GM19351 (cell line): Measurements from ENCODE around the gene IGF2R.
A peak's percentile ranks its signal among the peaks of the same experiment; 100 is the strongest.

Source experiments
- ATAC-seq: cut with Tn5 transposase; IDR thresholded peaks from one replicate; pipeline ENCODE4 v1.9.1; 2021; ENCODE audit warnings: mild to moderate bottlenecking, moderate library complexity; ENCODE audit not compliant: unreplicated experiment

IGF2R gene

DNA sequence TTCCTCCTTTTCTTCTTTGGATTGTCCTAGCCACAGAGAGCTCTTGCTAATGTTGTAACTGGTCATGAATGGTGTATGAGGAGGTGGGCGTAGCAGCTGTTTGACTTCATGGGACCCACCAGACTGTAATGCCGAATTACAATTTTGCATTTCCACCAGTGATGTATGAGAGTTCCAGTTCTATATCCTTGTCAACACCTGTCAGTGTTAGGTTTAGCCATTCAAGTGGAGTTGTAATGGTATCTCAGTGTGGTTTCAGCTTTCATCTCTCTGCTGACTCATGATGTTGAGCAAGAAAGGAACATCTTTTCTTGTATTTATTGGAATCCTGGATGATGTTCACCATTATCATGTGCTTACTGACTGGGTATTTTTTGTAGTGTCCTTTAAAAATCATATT is 5.1 kb downstream of the IGF2R start:
- ATAC-seq: peak; percentile 36

DNA sequence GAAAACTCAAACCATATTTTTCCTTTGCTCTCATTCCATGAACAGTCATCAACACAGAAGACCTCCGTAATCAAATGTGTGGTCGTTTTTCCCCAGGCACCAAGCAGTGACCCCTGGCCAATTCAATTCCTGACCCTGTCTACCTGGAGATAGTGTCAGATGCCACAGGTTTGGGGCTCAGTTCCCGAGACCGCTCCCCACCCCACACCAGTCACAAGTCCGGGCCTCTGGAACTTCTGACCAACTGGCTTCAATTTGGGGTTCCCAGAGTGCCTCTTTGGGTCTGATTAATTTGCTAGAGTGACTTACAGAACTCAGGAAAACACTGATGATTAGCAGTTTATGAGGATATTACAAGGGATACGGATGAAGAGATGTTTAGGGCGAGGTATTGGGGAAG is 6.0 kb downstream of the IGF2R start:
- no peak for ATAC-seq

DNA sequence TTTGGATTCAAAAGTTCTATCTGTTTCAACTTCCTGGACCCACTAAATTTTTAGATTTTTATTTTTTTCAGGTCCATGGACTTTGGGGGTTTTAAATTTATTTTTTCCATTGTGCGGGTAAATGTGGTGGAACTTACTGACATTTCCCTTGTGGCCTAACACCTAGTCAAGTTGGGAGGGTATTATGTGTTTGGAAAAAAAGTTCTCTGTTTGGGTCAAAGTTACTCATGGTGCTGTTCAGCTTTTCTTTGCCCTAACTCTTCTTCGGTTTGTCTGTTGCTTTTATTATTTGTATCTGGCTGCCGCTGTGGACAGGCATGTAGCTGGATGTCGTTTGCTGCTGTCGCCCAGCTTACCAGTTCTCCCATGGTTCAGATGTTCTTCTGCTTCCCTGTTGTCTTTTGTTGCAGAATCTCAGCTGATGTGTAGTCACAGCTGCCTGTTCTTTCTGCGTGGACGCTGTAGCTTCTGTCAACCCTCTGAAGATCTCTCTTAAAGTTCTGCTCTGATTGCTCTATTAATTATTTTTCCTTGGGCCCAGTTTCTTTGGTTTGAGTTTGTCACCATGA is 7.9 kb downstream of the IGF2R start:
- ATAC-seq: no peak

DNA sequence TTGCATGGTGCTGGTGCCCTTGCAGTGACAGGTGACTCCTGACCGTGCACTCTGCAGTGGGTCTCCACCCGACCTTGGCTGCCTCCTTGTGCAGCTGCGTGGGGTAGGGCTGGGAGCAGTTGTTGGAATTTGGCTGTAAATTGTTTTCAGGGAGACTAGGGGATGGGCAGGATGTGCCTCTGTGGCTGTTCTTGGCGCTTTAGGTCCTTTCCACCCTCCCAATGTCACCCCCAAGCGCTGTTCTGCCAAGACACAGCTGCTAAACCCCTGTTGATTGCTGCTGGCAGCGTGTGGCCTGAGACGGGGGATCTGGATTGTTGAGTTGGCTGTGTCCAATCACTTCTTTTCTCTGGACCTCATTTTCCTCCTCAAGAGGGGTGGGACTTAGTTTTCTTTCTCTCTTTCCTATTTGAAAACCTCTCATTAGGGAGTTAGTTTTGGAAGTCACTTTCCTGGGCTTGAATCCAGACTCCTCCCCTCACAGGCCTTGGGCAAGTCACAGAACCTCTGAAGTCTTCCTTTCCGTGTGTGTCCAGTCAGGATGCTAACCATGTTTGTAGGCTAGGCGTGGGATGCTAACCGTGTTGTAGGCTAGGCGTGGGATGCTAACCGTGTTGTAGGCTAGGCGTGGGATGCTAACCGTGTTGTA is 8.5 kb downstream of the IGF2R start:
- no peak for ATAC-seq

DNA sequence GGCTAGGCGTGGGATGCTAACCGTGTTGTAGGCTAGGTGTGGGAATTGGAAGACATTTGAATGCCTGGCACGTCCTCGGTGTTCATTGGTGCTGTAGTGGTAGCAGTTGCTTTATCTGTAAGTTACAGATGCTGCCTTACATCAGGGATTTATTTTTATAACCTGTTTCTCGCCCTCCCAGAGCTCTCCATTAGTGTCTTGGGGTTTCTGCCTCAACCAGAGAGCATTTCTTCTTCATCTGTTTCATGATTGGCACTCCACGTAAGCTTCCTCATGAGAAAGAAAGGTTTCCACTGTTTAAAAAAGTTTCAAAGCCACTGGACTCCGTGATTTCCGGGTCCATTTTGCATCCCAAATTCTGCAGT is 9.0 kb downstream of the IGF2R start:
- no peak for ATAC-seq

DNA sequence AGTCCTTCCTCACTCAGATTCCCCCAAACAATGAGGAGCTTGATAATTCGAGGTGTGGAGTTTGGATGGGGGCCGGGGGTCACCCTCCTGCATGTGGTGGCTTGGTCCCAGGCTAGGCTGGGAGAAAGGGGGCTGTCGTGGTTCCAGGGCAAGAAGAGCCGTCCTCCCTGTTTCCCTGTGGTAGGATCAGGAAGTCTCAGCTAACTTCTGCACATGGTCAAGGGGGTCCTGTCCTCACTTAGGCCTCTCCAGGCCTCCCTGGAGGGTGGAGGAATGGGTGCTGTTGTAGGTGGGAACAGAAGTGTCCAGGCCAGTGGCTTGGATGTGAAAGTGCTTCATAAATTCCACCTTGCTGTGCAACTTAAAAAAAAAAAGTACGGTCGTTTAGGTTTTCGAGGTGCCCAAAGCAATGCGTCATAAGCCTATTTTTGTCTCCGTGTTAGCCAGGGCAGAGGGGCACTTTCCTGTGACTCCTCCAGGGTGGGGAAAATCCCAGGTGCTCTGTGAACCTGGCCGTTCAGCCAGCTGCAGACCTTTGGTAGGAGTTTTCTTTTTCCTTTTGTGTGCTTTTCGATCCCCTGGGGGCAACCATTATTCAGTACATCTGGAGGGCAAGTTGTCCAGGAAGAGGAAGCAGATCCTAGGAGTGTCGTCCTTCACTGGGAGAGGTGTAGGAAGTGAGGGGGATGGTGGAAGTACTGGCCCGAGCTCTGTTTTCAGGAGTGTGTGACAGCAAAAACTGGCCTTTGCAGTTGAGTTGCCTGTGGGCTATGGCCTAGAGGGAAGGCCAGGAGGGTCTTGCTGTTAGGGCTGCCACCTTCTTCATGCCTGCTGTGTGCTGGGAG is 9.6 kb downstream of the IGF2R start:
- ATAC-seq: peak; percentile 20

DNA sequence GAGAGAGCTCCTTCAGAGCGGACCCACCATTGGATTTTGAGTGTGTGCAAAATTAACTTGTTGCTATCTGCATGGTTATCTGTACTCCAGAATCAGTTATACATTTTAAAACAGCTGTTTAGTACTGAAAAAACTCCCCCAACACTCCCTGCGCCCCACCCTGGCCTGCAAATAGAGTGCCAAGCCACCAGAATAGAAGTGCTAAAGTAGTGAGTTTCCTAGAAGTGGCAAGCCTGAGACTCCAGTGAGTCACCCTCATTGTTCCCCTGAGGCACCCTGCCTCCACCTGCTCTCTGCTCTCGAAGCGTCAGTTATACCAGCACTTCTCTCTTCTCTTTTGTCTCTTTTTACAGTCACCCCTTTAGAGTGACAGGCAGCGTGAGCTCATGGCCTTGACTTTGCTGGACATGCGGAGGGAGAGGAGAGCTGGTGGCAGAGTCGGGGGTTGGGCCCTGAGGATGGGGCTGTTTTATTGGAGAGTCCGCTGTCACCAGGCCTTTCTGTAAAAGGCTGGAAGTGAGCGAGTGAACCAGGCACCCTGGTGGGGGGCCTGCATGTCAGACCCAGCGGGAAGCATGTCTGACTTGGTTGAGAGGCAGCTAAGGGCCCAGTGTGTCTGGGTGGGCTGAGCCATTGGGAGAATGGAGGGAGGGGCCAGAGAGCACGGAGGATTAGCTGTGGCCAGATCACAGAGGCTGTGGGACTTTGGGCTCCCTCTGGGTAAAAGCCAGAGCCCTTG is 10.4 kb downstream of the IGF2R start:
- ATAC-seq: peak; percentile 61

DNA sequence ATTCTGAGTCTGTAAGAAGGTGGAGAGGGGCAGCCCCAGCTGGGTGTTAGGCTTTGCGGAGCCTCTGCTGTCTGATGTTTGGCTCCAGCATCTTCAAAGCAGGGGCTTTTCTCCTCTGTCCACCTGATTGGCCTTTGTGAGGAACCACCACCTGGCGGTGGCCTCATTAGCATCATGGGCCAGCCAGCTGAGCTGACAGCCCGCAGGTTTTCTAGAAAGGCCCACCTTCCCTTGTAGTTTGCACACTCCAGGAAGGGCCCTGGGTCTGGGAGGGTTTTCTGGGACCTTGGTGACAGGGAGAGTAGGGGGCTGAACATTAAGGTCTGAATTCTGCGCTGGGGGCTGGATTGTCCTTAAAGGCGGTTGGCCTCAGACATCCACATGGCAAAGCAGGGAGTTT is 11.6 kb downstream of the IGF2R start:
- no peak for ATAC-seq

DNA sequence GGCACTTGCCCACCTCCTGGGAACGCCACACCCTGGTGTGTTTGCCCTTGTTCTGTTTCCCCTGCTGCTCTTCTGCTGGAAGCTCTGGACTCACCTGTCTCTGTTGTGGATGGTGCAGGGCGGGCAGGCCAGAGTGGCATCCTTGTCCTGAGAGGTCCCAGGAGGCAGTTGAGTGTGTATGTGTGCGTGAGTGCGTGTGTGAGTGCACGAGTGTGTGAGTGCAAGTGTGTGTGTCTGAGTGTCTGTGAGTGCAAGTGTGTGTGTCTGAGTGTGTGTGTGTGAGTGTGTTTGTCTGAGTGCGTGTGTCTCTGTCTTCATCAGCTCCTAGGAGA is 12.2 kb downstream of the IGF2R start:
- ATAC-seq: no peak

DNA sequence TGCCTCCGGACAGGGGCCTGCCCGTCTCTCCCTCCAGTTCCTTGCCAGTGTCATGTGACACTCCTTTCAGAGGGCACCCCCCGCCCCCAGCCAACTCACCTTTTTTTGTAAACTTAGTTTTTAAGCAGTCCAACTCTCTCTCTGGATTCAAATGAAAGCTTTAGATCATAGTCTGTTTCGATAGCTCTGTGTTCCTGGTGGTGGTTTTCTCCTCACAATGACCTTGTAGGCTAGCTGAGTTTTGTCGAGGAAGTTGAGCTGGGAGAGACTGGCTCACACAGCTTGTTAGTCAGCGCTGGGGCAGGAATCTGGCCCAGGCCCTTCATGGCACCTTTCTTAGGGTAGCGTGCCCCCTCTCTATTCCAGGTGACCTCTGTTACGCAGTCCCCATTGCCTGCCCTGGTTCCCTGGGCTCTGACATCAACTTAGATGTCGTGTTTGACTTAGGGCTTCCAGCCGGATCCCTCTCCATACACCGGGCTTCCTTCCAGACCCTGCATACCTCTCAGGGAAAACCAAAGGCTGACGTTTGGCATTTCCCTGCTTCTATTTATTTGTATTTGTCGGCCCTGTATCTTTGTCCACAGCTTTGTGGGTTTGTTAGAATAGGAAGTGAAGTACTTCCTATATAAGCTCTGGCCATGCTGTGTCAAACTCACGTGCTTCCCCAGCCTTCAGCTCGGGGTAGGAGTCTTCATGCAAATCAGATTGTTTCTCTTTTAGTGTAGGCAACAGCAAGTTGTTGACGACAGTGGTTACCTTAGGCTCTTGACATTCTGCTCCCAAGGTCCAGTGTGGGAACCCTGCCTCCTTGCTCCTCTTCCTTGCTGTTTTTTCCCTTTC is 12.7 kb downstream of the IGF2R start:
- peak; percentile 75 for ATAC-seq

DNA sequence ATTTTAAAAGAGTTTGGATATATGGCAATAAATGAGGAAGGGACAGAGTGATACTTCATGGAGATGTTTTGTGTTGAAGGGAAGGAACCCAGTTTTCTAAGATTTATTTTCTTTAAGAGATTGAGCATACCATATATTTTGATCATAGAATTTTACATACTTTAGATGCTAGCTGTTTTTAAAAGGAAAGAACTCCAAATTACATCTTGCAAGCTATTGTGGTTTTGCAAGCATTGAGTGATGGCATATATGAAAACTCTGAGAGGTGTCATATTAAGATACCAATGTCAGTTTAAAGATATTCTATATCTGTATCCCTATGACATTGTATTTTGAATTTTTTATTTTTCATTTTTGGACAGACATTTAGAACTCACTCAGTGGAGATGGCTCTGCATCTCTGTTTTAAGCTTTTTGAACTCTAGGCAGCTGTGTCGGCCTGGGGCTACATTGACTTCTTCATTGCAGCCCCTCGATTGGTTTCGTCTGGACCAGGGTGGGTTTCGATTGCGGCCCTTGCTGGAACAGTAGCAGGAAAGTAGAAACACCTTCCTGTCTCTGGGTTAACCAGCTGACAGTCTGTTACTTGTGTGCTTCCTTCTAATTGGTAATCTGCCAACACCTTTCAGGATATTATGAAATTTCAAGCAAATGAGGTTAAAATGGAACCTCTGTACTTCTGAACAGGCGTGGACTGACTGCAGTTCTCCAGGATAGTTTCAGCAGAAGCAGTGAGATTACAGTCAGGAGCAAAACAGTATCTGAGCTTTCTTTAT is 14.0 kb downstream of the IGF2R start:
- no peak for ATAC-seq

DNA sequence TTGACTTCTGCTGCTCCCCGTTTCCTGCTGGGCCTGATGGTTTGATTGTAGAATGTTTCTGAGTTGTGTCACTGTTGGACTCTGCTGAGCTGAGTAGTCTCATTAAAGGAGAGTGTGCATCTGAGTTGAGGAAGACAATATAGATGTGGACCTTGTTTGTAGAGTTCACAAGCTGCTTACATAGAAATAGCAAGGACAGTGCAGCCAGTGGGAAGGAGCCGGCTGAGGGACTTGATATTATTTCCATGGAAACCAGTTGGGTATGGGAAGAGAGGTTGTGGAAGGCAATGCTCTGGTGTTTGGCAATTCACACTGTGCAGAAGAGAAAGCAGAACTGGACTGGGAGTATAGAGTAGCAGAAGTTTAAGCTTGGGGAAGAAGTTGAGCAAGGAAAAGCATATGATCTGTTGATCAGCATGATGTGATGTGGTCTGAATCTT is 14.8 kb downstream of the IGF2R start:
- no peak for ATAC-seq

DNA sequence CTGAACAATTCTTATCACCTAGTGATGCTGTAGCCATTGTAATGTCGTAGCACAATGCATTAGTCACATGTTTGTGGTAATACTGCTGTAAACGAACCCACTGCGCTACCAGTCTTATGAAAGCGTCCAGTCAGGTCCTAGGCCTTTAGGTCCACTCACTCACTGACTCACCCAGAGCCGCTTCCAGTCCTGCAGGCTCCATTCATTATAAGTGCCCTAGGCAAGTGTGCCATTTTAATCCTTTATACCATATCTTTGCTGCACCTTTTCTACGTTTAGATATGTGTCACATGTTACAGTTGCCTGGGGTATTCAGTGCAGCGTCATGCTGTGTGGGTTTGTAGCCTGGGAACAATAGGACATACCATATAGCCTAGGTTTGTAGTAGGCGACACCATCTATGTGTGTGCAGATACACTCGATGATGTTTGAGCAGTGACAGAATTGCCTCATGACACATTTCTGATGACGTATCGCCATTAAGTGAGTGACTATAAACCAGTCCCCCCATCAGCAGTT is 15.4 kb downstream of the IGF2R start:
- no peak for ATAC-seq

DNA sequence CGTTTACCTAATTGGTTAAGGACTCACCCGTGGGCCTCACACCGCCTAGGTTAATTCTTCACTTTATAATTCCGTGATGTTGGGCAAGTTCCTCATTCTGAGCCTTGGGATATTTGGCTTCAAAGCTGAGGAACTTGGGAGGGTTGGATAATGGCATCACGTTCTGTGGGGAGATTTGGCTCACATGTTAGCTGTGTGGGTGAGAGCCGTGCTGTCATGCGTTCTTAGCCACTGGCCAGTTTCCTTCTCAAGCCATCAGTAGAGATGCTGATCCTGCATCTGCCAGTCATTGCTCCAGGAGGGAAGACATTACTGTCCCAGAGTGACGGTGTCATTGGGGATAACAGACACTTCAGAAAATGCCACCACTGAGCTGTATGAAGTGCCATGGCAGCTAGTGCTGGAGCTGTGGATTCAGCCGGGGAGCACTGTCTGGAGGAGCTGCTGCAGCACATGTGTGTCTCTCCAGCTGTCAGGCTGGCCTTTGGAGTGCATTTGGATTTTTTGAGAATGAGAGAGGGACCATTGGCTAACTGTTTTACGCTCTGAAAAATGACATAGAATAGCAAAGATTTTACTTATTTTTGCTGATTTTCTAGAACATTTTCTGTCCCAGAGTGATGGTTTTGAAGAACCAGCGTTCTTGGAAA is 16.5 kb downstream of the IGF2R start:
- ATAC-seq: no peak

DNA sequence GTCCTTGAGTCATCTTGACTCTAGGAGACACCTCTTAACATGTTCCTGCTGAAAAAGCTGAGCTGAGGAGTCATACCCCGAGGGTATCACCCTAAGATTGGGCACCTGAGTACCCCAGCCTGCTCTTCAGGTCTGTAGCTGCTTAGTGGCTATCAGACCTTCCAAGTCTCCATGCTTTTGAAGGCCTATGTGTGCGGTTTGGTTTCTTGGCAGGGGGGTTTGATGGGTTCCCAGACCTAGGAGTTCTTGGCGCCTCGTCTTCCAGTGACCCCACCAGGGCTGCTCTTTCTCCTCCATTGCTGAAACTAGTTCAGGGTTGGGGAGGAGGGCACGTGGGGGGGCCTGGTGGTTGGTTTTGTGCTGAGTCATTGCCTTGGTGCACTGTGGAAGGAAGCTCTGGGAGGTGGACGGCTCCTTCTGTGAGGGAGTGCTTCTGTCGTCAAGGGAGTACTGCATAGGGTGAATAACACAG is 20.1 kb downstream of the IGF2R start:
- ATAC-seq: peak; percentile 29

DNA sequence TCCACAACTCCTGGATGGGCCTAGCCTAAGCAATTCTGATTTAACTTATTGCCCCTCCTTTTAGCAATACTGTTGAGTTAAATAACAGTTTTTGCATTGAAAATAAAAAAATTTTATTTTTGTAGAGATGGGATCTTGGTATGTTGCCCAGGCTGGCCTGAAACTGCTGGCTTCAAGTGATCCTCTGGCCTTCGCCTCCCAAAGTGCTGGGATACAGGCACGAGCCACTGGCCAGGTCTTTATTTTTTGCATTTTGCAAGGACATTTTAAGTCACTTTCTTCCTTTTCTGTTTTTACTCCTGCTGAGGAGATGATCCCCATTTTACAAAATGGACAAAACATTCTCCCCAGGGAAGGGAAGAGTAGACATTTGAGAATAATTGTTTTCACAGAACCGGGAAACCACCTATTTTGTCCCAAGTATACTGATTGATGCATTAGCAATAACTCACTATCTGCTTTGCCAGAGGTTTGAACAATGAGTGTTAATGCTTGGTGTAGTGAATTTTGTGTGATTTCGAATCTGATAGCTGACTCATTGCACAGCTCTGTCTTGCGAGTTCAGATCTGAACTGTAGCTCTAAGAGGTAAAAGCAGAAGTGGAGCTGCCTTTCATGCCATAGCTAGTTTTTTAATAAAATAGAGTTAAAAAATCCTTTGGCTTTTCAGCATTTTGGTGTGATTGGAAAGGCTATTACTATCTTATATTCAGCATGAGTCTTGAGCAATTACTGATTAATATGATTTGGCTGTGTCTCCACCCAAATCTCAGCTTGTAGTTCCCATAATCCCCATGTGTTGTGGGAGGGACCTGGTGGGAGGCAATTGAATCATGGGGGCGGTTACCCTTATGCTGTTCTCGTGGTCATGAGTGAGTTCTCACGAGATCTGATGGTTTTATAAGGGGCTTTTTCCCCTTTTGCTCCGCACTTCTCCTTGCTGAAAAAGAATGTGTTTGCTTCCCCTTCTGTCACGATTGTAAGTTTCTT is 20.9 kb downstream of the IGF2R start:
- peak; percentile 95 for ATAC-seq

DNA sequence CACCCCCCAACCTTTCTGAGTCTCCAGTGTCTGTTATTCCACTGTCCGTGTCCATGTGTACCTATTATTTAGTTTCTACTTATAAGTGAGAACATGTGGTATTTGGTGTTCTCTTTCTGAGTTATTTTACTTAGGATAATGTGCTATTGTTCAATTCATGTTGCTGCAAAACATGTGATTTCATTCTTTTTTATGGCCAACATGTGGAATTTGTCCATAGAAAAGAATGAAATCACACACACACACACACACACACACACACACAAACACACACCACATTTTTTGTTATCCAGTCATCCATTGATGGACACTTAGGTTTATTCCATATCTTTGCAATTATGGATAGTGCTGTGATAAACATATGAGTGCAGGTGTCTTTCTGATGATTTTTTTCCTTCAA is 23.5 kb downstream of the IGF2R start:
- ATAC-seq: no peak

DNA sequence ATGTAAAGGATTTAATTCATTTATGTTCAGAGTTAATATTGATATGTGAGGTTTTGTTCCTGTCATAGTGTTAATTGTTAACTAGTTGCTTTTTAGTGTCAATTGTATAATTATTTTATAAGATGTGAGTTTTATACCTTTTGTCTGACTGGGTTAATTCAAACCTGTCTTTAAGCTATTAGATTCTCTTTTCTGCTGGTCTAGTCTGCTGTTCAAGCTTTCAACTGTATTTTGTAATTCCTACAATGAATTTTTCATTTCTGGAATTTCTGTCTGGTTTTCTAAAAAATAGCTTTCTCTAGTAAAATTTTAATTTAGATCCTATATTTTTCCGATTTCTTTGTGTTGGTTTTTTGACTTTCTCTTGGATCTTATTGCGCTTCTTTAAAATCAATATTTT is 26.5 kb downstream of the IGF2R start:
- no peak for ATAC-seq
